NCI-H510A treated with DMSO at 0.1 percent for 48 hours (cell line): ENCODE results near the gene LRIG1.
A peak's percentile ranks its signal among the peaks of the same experiment; 100 is the strongest.

Source experiments
- DNase-seq: peaks from one replicate; lab custom pipeline; 2025; lab: John Stamatoyannopoulos, UW

LRIG1 gene

DNA sequence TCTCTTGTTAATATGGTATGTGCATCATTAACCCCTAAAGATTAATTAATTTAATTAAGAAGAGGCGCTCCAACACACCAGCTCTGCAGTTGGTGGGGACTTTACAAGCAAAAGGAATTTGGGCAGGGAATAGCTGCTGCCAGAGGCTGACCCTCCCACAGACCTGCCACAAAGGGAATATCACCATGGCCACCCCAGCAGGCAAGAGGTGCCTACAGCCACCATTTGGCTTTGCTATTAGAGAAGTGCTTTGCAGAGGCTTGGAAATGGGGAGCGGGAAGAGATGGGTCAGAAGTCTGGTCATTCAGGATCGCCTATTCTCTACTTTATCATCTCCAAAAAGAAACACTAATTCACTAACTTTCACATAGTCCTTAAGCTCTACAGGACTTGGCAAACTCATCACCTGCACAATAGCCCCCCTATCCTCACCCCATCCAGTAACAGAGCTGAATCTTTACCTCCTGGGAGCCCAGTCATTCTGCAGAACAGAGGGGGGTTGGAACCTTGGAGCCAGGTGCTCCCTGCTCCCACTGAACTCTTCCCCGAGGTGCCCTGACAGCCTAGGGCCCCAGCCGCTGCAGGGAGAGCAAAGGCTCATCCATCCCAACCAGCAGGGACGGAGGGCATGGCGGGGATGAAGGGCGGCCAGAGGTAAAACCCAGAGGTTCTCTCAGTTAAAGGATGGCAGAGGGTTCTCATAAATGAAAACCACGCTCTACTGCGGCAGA is 29.7 kb downstream of the LRIG1 start:
- DNase-seq: no peak

DNA sequence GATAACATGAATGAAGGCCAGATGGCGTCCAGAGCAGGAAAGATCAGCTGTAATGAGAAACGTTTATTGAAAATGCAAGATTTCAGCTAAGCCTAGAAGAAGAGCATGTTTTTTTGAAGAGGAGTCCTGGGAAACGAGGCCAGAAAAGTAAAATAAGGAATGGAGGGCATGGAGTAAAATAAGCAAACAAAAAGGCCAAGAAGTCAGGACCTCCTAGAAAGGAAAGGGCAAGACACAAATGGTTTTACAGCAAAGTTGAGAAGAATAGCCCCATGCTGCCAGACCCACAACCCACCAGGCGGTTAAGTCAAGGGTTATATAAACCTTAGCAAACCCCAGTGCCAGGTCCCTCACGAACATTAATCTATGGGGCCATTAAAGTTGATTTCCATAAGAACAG is 30.5 kb downstream of the LRIG1 start:
- DNase-seq: no peak

DNA sequence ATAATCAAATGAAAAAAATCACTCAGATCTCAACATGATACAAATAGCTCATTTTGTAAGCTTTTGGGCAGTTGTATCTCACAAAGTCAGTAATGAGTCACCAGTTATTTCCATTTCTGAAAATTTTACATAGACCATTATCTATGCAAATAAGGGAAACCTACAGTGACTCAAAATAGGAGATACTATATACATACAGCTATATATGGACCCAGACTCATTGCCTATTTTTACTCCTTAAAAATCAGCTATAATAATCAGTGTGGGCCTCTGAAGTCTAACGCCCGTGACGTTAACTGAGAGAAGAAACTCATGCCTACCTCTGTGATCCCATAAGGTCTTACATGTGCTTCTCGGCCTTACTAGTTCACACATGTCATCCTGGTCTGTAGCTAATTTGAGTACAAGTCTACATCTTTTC is 31.6 kb downstream of the LRIG1 start:
- DNase-seq: no peak

- no peak for DNase-seq
Observed at GRCh38 chr3:66467996-66468735, 32.7 kb downstream of the LRIG1 start.

DNA sequence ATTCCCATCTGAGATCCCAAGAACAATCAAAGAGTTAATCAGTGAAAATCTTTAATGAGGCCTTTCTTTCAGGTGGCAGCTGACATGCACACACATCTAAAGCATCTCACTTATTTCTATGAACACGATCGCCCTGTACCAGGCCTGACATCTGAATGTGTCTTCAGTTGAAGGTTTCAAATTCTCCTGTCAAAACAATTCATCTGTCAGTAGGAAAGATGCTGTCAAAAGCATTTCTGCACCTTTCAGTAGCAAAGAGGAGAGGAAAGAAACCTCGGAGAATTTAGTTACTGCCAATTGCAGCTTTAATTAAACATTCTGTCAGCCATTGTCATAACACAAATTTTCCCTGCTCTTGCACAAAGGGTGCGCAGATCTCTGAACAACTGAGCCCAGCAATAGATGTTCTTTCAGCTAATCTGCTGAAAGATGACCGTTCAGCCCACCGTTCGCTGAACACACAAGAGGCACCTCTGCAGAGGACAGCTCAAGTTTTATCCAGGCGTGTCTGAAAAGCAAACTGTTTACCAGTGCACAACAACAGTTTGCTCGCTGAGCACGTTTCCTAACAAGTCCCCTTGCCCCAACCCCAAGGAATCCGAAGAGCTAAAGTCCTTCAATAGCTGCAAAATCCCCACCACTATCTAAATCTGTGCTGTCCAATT is 34.1 kb downstream of the LRIG1 start:
- DNase-seq: peak; percentile 34

GRCh38 chr3:66465587-66465986 is 35.2 kb downstream of the LRIG1 start:
- DNase-seq: no peak

GRCh38 chr3:66465034-66465433 is 35.8 kb downstream of the LRIG1 start:
- DNase-seq: no peak

DNA sequence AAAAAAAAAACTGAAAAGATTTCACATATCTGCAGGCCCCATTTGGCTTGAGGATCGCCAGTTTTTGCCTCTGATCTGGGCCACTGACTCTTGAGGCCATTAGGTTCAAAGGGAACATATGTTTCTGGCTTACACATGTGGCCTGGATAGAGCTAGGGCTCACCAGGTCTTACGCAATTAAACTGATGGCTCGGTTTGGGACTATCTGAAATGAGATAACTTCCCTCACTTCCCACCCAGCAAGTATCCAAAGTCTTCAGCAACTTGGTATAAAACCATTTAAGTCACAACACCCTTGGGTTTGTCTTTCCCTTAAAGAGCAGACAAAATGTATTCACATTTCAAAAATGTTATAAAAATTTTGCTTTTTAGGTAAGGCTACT is 36.3 kb downstream of the LRIG1 start:
- DNase-seq: no peak

GRCh38 chr3:66463730-66464511 is 36.9 kb downstream of the LRIG1 start:
- DNase-seq: no peak

DNA sequence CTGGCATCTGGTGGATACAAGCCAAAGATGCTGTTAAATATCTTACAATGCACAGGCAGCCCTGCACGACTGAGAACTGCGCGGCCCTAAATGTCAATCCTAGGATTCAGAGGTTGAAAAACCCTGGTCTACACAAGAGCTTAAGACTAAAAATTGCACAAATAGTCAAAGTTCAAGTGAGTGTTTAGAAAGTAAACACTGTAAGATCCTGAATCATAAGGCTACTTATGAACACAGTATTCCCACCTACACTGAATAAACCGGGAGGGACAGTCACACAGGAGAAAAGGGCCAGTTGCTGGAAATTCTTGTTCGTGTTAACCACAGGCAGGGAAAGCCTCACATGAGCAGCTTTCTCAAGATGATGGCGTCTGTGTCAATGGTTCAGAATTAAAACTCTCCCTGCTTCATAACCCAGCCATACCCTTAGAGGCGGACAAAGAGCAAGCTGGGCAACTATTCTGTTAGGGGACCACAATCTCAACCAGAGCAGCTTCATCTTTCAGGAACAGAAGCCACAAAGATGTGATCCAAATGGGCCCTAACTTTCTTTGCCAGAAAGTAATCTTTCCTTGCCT is 37.7 kb downstream of the LRIG1 start:
- no peak for DNase-seq

- no peak for DNase-seq
Observed at GRCh38 chr3:66457252-66457651, 43.6 kb downstream of the LRIG1 start.

DNA sequence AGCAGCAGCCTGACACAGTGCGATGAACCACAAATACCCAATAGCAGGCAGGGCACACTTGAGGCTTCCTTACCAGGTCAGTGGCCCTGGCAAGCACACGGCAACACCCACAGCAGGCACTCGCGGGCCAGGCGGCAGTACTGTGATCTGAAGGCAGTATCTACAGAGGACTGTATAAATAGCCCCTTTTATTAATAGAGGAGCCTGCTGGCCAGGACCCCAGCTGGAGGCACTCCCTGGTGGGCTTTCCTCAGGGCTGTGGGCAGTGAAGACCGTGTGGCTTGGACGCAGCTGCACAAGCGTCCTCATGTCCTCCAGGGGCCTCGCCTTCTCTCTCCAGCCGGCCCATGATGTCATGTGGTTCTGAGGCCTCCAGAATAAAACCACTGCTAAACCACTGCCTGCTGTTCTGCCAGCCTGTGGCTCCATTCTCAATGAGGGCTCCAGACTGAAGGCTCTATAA is 44.1 kb downstream of the LRIG1 start:
- no peak for DNase-seq

GRCh38 chr3:66454464-66454859 is 46.4 kb downstream of the LRIG1 start:
- DNase-seq: no peak

DNA sequence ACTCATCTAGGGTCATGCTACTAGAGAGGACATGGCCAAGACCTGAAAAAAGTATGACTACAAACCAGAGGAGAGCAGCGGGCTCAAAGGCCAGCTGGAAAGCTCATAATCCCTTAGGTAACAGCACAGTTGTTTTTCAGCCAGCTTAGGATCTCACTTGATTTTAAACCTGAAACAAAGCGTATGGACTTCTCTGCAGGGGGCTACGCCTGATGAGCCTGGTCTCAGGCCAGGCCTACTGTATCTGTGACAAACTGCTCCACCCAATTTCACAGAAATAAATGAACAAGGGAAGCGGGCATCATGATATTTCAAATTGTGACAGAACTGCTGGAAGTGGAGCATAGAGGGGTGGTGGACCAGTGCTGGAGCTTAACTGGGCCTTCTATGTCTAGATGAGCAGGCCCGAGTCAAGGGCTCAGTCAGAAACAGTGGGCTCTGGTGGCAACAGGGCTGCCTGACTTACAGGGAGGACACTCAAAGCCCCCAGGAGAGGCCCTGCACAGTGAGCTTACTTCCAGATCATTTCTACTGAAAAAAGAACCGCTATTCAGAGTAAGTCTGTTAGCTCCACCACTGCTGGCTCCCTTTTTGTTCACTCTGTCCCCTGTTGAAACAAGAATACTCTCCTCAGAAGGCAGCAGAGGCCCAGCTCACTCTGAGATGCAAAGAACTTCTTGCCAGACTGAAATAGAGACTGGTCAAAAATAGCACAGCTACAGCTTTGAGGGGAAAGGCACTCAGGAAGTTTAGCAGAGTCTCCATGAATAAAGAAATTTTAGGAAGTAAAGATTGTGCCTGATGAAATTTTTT is 47.0 kb downstream of the LRIG1 start:
- no peak for DNase-seq

DNA sequence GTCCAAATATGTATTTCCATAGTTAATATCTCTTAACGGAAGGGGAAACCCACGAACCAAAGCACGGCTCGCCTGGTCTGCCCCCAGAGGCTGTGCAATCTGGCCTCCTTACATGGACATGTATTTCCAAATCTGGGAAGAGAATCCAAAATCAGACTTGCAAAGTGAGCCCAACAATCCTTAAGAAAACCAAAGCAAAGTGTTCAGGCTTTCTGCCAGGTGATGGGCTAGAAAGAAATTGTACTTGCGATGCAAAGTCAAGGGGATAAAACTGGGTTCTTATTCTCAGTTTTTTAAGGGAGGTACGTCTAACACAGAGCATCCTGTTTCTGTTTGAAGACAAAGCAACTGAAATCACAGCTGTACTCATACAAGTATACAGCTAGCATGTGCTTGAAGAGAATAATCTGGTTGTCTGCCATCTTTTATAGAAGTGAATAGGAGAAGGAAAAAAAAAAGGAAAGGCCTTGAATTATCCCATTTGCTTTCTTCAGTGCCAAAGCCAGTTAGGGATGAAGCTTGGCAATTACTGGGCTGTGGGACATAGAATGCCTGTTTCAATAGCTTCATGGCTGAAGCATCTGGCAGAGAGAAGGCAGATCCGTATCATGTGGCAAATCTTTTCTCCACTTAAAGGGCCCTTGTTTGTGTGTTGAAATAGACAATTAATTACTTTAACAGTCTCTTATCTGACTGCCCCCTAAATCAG is 48.4 kb downstream of the LRIG1 start:
- no peak for DNase-seq

DNA sequence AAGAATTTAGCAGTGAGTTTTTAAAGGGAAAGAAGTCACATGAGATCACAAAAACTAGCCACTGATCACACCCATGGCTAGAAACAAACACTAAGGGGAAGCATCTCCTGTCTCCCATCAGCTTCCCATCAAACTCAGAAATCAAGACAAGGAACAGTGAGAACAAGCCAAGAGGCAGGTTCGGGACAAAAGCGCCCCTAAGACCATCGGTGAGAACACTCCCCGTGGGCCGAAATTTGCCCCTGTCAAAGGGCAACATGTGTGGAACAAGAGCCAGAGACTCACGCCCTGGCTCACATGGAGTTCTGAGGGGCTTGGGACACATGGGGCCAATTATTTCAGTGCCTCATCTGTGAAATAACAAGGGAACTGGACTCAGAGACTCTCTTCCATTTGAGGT is 49.1 kb downstream of the LRIG1 start:
- DNase-seq: no peak

- no peak for DNase-seq
Observed at GRCh38 chr3:66450390-66451022, 50.3 kb downstream of the LRIG1 start.

DNA sequence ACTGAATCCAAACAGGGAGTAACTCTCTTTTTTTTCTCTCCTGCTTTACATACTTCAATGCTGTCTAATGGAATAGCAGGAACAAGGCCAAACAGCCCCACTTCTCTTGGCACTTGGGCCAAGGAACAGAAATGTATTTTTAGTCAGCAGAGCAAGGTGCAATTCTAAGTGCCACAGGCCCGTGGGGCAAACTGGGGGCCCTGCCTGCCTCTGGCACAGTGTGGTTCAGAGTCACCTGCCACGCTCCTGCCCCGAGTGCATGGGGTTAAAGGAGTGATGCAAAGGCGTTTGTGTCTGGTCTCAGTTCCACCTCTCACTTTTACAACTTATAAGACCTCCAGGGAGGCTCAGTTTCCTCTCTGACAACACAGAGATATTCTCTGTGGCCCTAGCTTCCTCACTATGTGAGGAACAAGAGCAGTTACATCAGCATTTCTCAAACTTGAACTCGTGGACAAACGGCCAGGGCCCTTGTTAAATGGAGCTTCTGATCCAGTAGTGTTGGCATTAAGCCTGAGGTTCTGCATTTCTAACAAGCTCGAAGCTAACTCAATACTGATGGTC is 51.3 kb downstream of the LRIG1 start:
- no peak for DNase-seq

DNA sequence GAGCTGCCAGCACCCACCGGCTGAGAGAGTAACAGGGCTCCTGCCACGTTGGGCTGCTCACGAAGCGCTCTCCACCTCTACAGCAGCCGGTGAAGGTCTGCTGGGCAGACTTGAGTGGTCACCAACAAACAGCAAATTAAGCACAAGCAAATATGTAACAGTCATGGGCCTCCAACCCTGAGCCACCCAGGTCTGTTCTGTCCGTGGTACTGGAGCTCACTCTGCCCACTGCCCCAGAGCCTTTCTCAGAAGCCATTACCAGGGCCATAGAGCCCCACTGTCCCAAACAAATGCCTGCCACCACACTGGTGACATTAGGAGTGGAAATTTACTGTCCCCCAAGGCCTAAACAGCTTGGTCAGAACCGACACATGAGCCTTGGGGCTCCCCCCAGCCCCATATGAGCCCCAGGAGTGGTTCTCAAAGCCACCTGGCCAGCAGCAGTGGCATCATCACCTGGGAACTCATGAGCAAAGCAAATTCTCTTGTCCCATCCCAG is 56.6 kb downstream of the LRIG1 start:
- DNase-seq: no peak
